ENCODE results near the gene HIF1AN. TPM values are rescaled to one million over a fixed set of nuclear protein-coding genes. Genes with fewer than 3 reads are reported as not detected.

The HIF1AN gene
- total RNA-seq, 1 experiment from 2014 or later = 58.7 TPM

GRCh38 chr10:100544950-100545349 is 9.2 kb downstream of the HIF1AN start:
- Histone ChIP-seq H2BK20ac (ENCODE audit: low read depth, low read length, poor library complexity, severe bottlenecking) (no peak overlapping the region), H4K91ac (ENCODE audit: insufficient read length, low read depth, low read length) (no peak overlapping the region), H2BK5ac (ENCODE audit: insufficient read length, low read length) (no peak overlapping the region), H2BK15ac (ENCODE audit: low read depth, low read length) (no peak overlapping the region), H3K4me2 (ENCODE audit: insufficient read depth, insufficient read length, low read length) (no peak overlapping the region), H2AK5ac (ENCODE audit: insufficient read length, low read length) (no peak overlapping the region), H3K27me3 (ENCODE audit: insufficient read depth, low read length) (no peaks in the 10 kb centered on the region), H3K9me3 (ENCODE audit: control insufficient read depth, low read depth, low read length) (no peaks in the 10 kb centered on the region), H3K18ac (ENCODE audit: insufficient read length, low read depth, low read length) (no peak overlapping the region), H3K27ac (ENCODE audit: insufficient read length, low read depth, low read length) (no peak overlapping the region), H2AFZ (ENCODE audit: low read length) (no peak overlapping the region), H3K4me1 (ENCODE audit: insufficient read depth, low read length) (no peaks in the 10 kb centered on the region), H3K9ac (ENCODE audit: extremely low read depth, insufficient read length, low read length) (no peak overlapping the region), H3K14ac (ENCODE audit: insufficient read depth, low read length) (no peak overlapping the region), H3K56ac (ENCODE audit: insufficient read length, low read depth, low read length) (no peak overlapping the region), H3K79me1 (ENCODE audit: insufficient read depth, low read depth, low read length, poor library complexity, severe bottlenecking) (peaks cover 2% of the 10 kb centered on the region), H4K5ac (ENCODE audit: insufficient read length, low read depth, low read length) (no peak overlapping the region), H3K23ac (ENCODE audit: insufficient read length, low read depth, low read length) (no peak overlapping the region), H2BK12ac (ENCODE audit: insufficient read length, low read depth, low read length) (no peak overlapping the region), H4K20me1 (ENCODE audit: control insufficient read depth, insufficient read depth, insufficient read length) (no peaks in the 10 kb centered on the region), H3T11ph (ENCODE audit: low read length) (no peak overlapping the region), H3K4ac (ENCODE audit: low read depth, low read length) (no peak overlapping the region), H3K23me2 (ENCODE audit: insufficient read length, low read depth, low read length, poor library complexity, severe bottlenecking) (no peaks in the 10 kb centered on the region), H2BK120ac (ENCODE audit: low read depth, low read length, poor library complexity, severe bottlenecking) (no peak overlapping the region), H3K79me2 (ENCODE audit: insufficient read depth, low read length) (no peaks in the 10 kb centered on the region), H4K8ac (replicated peaks; ENCODE audit: insufficient read length, low read depth, low read length) (no peak overlapping the region)
- H3K4me1 Mint-ChIP-seq = no peaks in the 10 kb centered on the region
- no peak overlapping the region for H3K27ac Mint-ChIP-seq
- no peak for DNase-seq
- peaks cover 58 to 92% (median 91%) of the 10 kb centered on the region in 3 experiments for H3K36me3 Mint-ChIP-seq (ENCODE audit: insufficient read depth in 1 of 3, low read depth in 3 of 3)
- no peaks in the 10 kb centered on the region for H3K9me3 Mint-ChIP-seq
- H3K27me3 Mint-ChIP-seq (ENCODE audit: low read depth) = no peaks in the 10 kb centered on the region
- no peak for TF ChIP-seq CTCF (conservative IDR thresholded peaks at IDR 0.05)
- WGBS (ENCODE audit: extremely low coverage, insufficient read length, low lambda C conversion rate) = no CpG with 5 or more reads among the region's 5 CpGs
- H3K4me3 Mint-ChIP-seq = no peak overlapping the region

Data from H9 (cell line).